Measurements from ENCODE around the gene GPRASP2. TPM values are rescaled to one million over a fixed set of nuclear protein-coding genes. Genes with fewer than 3 reads are reported as not detected.

The GPRASP2 gene
- polyA plus RNA-seq, 4 donors: 0.45 to 13.2 (median 3.4) TPM

DNA sequence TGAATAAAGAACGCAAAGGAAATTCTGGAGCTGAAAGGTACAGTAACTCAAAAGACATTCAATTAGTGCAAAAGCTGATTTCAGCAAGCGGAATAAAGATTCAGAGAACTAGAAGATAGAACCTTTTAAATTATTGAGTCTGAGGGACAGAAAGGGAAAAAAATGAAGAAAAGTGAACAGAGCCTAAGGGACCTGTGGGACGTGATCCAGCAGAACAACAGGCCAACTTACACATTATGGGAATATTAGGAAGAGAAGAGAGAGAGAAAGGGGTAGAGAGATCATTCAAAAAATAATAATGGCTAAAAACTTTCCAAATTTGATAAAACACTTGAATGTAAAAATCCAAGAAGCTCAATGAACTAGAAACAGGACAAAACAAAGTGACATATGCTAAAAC, 17.5 kb upstream of the GPRASP2 start:
- H3K27me3 ChIP-seq (ENCODE audit: control insufficient read depth in 3 of 3, insufficient read depth in 3 of 3, low read length in 3 of 3): no peaks in the 10 kb centered on the region
- H3K4me1 ChIP-seq (ENCODE audit: control insufficient read depth in 3 of 3, insufficient read depth in 2 of 3, low read depth in 1 of 3, low read length in 2 of 3): no peaks in the 10 kb centered on the region
- H3K9me3 ChIP-seq (ENCODE audit: control insufficient read depth in 2 of 2, insufficient read depth in 1 of 2, low read depth in 1 of 2, low read length in 1 of 2): peaks cover 0 to 5% of the 10 kb centered on the region in 2 donors
- WGBS, 3 donors: 83 to 91% (median 83%) methylated on average over 3 of the region's 3 CpGs
- no peak overlapping the region for H3K27ac ChIP-seq (ENCODE audit: low read depth in 1 of 3, low read length in 2 of 3)
- H3K4me3 ChIP-seq (ENCODE audit: low read depth in 1 of 3, low read length in 3 of 3): no peak overlapping the region
- DNase-seq (no peak), FAIRE-seq (no peak)
- no peaks in the 10 kb centered on the region for H3K36me3 ChIP-seq (ENCODE audit: control insufficient read depth in 3 of 3, insufficient read depth in 2 of 3, low read depth in 1 of 3, low read length in 3 of 3)

DNA sequence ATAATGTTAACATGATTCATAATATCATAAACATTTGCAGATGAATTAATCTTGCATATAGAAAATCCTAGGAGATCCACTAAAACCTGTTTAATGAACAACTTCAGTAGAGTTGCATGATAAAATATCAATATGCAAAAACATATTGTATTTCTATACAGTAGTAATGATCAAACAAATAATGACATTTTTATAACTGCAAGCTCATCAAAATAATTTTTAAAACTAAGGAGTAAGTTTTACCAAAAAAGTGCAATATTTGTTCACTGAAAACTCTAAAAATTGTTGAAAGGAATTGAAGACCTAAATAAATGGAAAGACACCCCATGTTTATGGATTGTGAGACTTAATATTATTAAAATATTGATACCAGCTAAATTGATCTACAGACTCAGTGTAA, 15.9 kb upstream of the GPRASP2 start:
- FAIRE-seq (no peak), DNase-seq (no peak)
- Histone ChIP-seq H3K27me3 (ENCODE audit: control insufficient read depth in 3 of 3, insufficient read depth in 3 of 3, low read length in 3 of 3) (no peaks in the 10 kb centered on the region), H3K27ac (ENCODE audit: low read depth in 1 of 3, low read length in 2 of 3) (no peak overlapping the region), H3K36me3 (ENCODE audit: control insufficient read depth in 3 of 3, insufficient read depth in 2 of 3, low read depth in 1 of 3, low read length in 3 of 3) (no peaks in the 10 kb centered on the region), H3K9me3 (ENCODE audit: control insufficient read depth in 2 of 2, insufficient read depth in 1 of 2, low read depth in 1 of 2, low read length in 1 of 2) (peaks cover 0 to 5% of the 10 kb centered on the region in 2 donors), H3K4me3 (ENCODE audit: low read depth in 1 of 3, low read length in 3 of 3) (no peak overlapping the region), H3K4me1 (ENCODE audit: control insufficient read depth in 3 of 3, insufficient read depth in 2 of 3, low read depth in 1 of 3, low read length in 2 of 3) (no peaks in the 10 kb centered on the region)

DNA sequence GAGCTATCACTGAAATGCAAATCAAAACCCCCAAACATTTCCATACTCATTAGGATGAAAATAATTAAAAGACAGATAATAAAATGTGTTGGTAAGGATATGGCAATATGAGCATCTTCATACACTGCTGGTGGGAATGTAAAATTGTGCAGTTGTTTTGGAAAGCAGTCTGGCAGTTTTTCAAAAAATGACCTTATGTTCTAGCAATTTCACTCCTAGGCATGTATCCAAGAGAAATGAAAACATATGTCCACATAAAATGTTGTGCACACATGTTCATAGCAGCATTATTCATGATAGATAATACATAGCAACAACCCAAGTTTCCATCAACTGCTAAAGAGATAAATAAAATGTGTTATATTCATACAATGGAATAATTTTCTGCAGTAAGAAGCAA, 14.8 kb upstream of the GPRASP2 start:
- Histone ChIP-seq H3K4me1 (ENCODE audit: control insufficient read depth in 3 of 3, insufficient read depth in 2 of 3, low read depth in 1 of 3, low read length in 2 of 3) (no peaks in the 10 kb centered on the region), H3K27me3 (ENCODE audit: control insufficient read depth in 3 of 3, insufficient read depth in 3 of 3, low read length in 3 of 3) (no peaks in the 10 kb centered on the region), H3K27ac (ENCODE audit: low read depth in 1 of 3, low read length in 2 of 3) (no peak overlapping the region), H3K4me3 (ENCODE audit: low read depth in 1 of 3, low read length in 3 of 3) (no peak overlapping the region), H3K9me3 (ENCODE audit: control insufficient read depth in 2 of 2, insufficient read depth in 1 of 2, low read depth in 1 of 2, low read length in 1 of 2) (no peaks in the 10 kb centered on the region), H3K36me3 (ENCODE audit: control insufficient read depth in 3 of 3, insufficient read depth in 2 of 3, low read depth in 1 of 3, low read length in 3 of 3) (no peaks in the 10 kb centered on the region)
- no peak for DNase-seq
- FAIRE-seq: no peak

DNA sequence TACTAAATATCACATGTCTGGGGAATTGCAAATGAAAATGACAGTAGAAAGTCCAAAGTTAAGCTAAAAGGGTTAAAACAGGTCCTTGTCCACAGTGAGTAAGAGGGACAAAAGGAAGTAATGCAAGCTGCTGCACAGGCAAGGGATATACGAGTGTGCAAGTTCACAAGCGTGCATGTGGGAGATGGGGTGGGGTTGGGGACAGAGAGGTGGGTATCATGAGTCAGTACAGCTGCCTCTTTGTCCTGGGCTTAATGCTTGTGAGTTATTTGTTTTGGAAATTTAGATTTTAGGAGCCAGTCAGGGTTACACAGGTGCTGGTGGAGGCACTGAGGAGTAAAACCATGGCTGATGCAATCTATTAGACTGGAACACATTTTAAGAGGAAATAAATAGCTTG, 3.3 kb upstream of the GPRASP2 start:
- WGBS, 3 donors: 53 to 59% (median 55%) methylated on average over 2 of the region's 2 CpGs
- H3K27me3 ChIP-seq (ENCODE audit: control insufficient read depth in 3 of 3, insufficient read depth in 3 of 3, low read length in 3 of 3): peaks cover 0 to 6% (median 0%) of the 10 kb centered on the region in 3 donors
- no peak overlapping the region for H3K4me3 ChIP-seq (ENCODE audit: low read depth in 1 of 3, low read length in 3 of 3)
- no peak for DNase-seq
- no peak overlapping the region for H3K27ac ChIP-seq (ENCODE audit: low read depth in 1 of 3, low read length in 2 of 3)
- no peak for FAIRE-seq
- peaks cover 0 to 3% (median 0%) of the 10 kb centered on the region in 3 donors for H3K4me1 ChIP-seq (ENCODE audit: control insufficient read depth in 3 of 3, insufficient read depth in 2 of 3, low read depth in 1 of 3, low read length in 2 of 3)
- no peaks in the 10 kb centered on the region for H3K36me3 ChIP-seq (ENCODE audit: control insufficient read depth in 3 of 3, insufficient read depth in 2 of 3, low read depth in 1 of 3, low read length in 3 of 3)
- H3K9me3 ChIP-seq (ENCODE audit: control insufficient read depth in 2 of 2, insufficient read depth in 1 of 2, low read depth in 1 of 2, low read length in 1 of 2): no peaks in the 10 kb centered on the region

DNA sequence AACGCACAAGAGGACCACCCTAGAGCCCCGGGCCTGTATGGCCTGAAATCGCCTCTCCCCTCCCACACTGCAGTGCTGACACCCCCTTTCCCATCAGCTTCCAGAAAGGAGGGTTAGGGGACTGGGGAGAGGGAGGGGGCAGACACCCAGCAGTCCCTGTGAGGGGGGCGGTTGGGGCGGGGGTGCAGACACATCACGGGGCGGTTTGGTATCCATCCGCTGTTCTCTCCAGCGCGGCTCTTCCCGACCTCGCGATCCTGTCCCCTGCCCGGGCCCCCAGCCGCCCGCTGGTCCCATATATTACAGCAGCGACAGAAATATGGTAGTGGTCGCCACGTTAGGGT, 404 bp upstream of the GPRASP2 start:
- Histone ChIP-seq H3K4me3 (ENCODE audit: low read depth in 1 of 3, low read length in 3 of 3) (peak overlapping the region in 2 of 3 donors; percentile 58 to 78), H3K4me1 (ENCODE audit: control insufficient read depth in 3 of 3, insufficient read depth in 2 of 3, low read depth in 1 of 3, low read length in 2 of 3) (peaks cover 0 to 3% (median 0%) of the 10 kb centered on the region in 3 donors), H3K36me3 (ENCODE audit: control insufficient read depth in 3 of 3, insufficient read depth in 2 of 3, low read depth in 1 of 3, low read length in 3 of 3) (peaks cover 0 to 6% (median 0%) of the 10 kb centered on the region in 3 donors), H3K9me3 (ENCODE audit: control insufficient read depth in 2 of 2, insufficient read depth in 1 of 2, low read depth in 1 of 2, low read length in 1 of 2) (no peaks in the 10 kb centered on the region), H3K27me3 (ENCODE audit: control insufficient read depth in 3 of 3, insufficient read depth in 3 of 3, low read length in 3 of 3) (peaks cover 0 to 6% (median 0%) of the 10 kb centered on the region in 3 donors), H3K27ac (ENCODE audit: low read depth in 1 of 3, low read length in 2 of 3) (peak overlapping the region in 1 of 3 donors; percentile 58)
- 10 to 41% (median 38%) methylated on average over 5 to 19 of the region's 19 CpGs for WGBS, 3 donors
- FAIRE-seq: no peak
- DNase-seq: no peak

DNA sequence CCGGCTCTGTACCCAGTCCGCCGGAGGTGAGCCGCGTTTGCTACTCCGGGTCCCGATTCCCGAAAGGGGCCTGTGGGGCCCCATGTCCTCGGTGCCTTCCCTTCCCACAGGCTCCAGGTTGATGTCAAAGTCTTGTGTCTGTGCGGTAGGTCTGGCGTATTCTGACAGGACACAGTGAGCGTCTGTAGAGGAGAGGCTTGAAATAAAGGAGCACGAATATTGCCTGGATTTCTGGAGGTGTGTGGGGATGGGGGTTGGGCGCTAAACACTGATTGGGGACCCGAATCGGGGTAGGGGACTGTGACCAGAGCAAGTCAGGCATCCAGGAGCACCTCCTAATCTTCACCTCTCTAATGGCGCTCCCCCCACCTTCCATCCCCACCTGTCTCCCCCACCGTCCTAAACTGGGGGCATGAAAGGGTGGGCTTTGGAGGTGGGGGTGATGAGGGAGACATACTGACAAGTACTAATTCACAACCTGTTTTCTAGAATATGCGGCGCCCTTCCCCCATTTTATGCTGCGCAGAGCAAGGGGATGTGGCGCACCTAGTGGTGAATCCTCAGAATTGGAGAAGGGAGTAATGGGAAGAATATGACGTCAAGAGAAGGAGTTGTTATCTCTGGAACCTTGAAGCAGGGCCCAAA, 855 bp downstream of the GPRASP2 start:
- peaks cover 0 to 6% (median 0%) of the 10 kb centered on the region in 3 donors for H3K36me3 ChIP-seq (ENCODE audit: control insufficient read depth in 3 of 3, insufficient read depth in 2 of 3, low read depth in 1 of 3, low read length in 3 of 3)
- FAIRE-seq: no peak
- peak overlapping the region in 2 of 3 donors; percentile 58 to 65 for H3K27ac ChIP-seq (ENCODE audit: low read depth in 1 of 3, low read length in 2 of 3)
- peak overlapping the region; percentile 53 to 78 (median 58) for H3K4me3 ChIP-seq (ENCODE audit: low read depth in 1 of 3, low read length in 3 of 3)
- H3K9me3 ChIP-seq (ENCODE audit: control insufficient read depth in 2 of 2, insufficient read depth in 1 of 2, low read depth in 1 of 2, low read length in 1 of 2): no peaks in the 10 kb centered on the region
- peaks cover 0 to 6% (median 0%) of the 10 kb centered on the region in 3 donors for H3K27me3 ChIP-seq (ENCODE audit: control insufficient read depth in 3 of 3, insufficient read depth in 3 of 3, low read length in 3 of 3)
- DNase-seq: peak; percentile 34 to 79
- peaks cover 0 to 3% (median 0%) of the 10 kb centered on the region in 3 donors for H3K4me1 ChIP-seq (ENCODE audit: control insufficient read depth in 3 of 3, insufficient read depth in 2 of 3, low read depth in 1 of 3, low read length in 2 of 3)
- 3 to 36% (median 9%) methylated on average over 17 to 23 of the region's 23 CpGs for WGBS, 3 donors

DNA sequence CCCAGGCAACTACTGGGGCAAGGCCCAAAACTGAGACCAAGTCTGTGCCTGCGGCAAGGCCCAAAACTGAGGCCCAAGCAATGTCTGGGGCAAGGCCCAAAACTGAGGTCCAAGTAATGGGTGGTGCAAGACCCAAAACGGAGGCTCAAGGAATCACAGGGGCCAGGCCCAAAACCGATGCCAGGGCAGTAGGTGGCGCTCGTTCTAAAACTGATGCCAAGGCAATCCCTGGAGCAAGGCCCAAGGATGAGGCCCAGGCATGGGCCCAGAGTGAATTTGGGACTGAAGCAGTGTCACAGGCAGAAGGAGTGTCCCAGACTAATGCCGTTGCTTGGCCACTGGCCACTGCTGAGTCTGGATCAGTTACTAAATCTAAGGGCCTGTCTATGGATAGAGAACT, 2.7 kb downstream of the GPRASP2 start:
- DNase-seq (no peak), FAIRE-seq (no peak)
- Histone ChIP-seq H3K4me3 (ENCODE audit: low read depth in 1 of 3, low read length in 3 of 3) (no peak overlapping the region), H3K4me1 (ENCODE audit: control insufficient read depth in 3 of 3, insufficient read depth in 2 of 3, low read depth in 1 of 3, low read length in 2 of 3) (peaks cover 0 to 3% (median 0%) of the 10 kb centered on the region in 3 donors), H3K27me3 (ENCODE audit: control insufficient read depth in 3 of 3, insufficient read depth in 3 of 3, low read length in 3 of 3) (peaks cover 0 to 6% (median 0%) of the 10 kb centered on the region in 3 donors), H3K9me3 (ENCODE audit: control insufficient read depth in 2 of 2, insufficient read depth in 1 of 2, low read depth in 1 of 2, low read length in 1 of 2) (no peaks in the 10 kb centered on the region), H3K27ac (ENCODE audit: low read depth in 1 of 3, low read length in 2 of 3) (no peak overlapping the region), H3K36me3 (ENCODE audit: control insufficient read depth in 3 of 3, insufficient read depth in 2 of 3, low read depth in 1 of 3, low read length in 3 of 3) (peaks cover 0 to 6% (median 0%) of the 10 kb centered on the region in 3 donors)
- WGBS, 3 donors: 74 to 89% (median 88%) methylated on average over 6 of the region's 6 CpGs

DNA sequence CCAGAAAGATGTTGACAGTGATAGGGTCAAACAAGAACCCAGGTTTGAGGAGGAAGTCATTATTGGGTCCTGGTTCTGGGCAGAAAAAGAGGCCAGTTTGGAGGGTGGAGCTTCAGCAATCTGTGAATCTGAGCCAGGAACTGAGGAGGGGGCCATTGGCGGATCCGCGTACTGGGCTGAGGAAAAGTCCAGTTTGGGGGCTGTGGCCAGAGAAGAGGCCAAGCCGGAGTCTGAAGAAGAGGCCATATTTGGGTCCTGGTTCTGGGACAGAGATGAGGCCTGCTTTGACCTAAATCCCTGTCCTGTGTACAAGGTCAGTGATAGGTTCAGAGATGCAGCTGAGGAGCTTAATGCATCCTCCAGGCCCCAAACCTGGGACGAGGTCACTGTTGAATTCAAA, 3.7 kb downstream of the GPRASP2 start:
- H3K4me1 ChIP-seq (ENCODE audit: control insufficient read depth in 3 of 3, insufficient read depth in 2 of 3, low read depth in 1 of 3, low read length in 2 of 3): peaks cover 0 to 3% (median 0%) of the 10 kb centered on the region in 3 donors
- FAIRE-seq (no peak), DNase-seq (no peak)
- no peaks in the 10 kb centered on the region for H3K9me3 ChIP-seq (ENCODE audit: control insufficient read depth in 2 of 2, insufficient read depth in 1 of 2, low read depth in 1 of 2, low read length in 1 of 2)
- no peak overlapping the region for H3K27ac ChIP-seq (ENCODE audit: low read depth in 1 of 3, low read length in 2 of 3)
- WGBS, 3 donors: 95 to 100% (median 95%) methylated on average over 3 to 5 of the region's 5 CpGs
- H3K27me3 ChIP-seq (ENCODE audit: control insufficient read depth in 3 of 3, insufficient read depth in 3 of 3, low read length in 3 of 3): peaks cover 0 to 6% (median 0%) of the 10 kb centered on the region in 3 donors
- peaks cover 0 to 6% (median 0%) of the 10 kb centered on the region in 3 donors for H3K36me3 ChIP-seq (ENCODE audit: control insufficient read depth in 3 of 3, insufficient read depth in 2 of 3, low read depth in 1 of 3, low read length in 3 of 3)
- no peak overlapping the region for H3K4me3 ChIP-seq (ENCODE audit: low read depth in 1 of 3, low read length in 3 of 3)
